BJ (cell line): ENCODE data around the gene BRPF1. TPM values are rescaled to one million over a fixed set of nuclear protein-coding genes. Genes with fewer than 3 reads are reported as not detected.

Source experiments
- CTCF ChIA-PET: fragments of 350-600 bp; formaldehyde crosslinking; extraction: SDS; loops from one replicate; lab custom pipeline; 2021; ENCODE audit warnings: antibody characterized with exemption, inconsistent platforms; lab: Yijun Ruan, JAX
- POLR2A ChIA-PET: fragments of 300-600 bp; sonication (Branson Sonifier 250); formaldehyde crosslinking; extraction: SDS; loops from one replicate; lab custom pipeline; 2021; ENCODE audit warnings: antibody characterized with exemption; lab: Charles Lee
- DNase-seq: peaks from one replicate; pipeline ENCODE4 v3.0.0-alpha.2; 2011; ENCODE audit warnings: low read depth
- H3K27me3 ChIP-seq: 2 replicates; pipeline ENCODE4 v1.6.0; 2011; ENCODE audit warnings: low read length; ENCODE audit not compliant: control insufficient read depth, insufficient read depth
- H3K36me3 ChIP-seq: 2 replicates; pipeline ENCODE4 v1.5.1; 2011; ENCODE audit warnings: low read length; ENCODE audit not compliant: control insufficient read depth, insufficient read depth
- H3K4me3 ChIP-seq: 2 replicates; pipeline ENCODE4 v1.5.1; 2011; ENCODE audit warnings: low read depth, mild to moderate bottlenecking, control low read depth, low read length
- polyA plus RNA-seq: library from polyadenylated mRNA; depleted of rRNA; stranded (reverse); fragments of >200 nt; gene quantifications from 2 replicates; pipeline ENCODE4 v1.2.3, GENCODE V29; 2011
- TF ChIP-seq, protein P1 (sequence below): IDR thresholded peaks from 2 replicates; pipeline ENCODE4 v1.5.1; 2011; ENCODE audit warnings: low read depth, mild to moderate bottlenecking, control low read depth, inconsistent platforms, low read length, moderate library complexity; ENCODE audit not compliant: insufficient read depth

BRPF1 gene
- polyA plus RNA-seq, 1 experiment, result 10.0 TPM

DNA sequence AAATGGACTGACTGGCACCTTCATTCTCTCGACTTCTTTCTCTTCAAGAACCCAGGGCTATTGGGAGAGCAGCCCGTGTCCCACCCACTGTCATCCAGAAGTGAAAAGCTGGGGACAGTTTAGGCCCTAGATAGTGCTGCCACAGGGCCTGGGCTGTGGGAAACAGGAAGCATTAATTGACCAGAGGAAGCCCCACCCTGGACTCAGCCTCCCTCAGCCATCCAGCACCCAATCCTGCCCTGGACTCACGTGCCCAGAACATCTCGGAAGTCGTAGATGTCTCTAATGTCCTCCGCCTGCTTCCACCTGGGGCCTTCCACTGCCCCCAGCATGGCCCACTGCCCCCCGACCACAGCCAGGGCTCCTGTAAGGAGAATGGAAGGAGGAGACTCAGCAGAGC, 35.9 kb downstream of the BRPF1 start:
- POLR2A ChIA-PET, result no interaction called here
- CTCF ChIA-PET, result no interaction called here

DNA sequence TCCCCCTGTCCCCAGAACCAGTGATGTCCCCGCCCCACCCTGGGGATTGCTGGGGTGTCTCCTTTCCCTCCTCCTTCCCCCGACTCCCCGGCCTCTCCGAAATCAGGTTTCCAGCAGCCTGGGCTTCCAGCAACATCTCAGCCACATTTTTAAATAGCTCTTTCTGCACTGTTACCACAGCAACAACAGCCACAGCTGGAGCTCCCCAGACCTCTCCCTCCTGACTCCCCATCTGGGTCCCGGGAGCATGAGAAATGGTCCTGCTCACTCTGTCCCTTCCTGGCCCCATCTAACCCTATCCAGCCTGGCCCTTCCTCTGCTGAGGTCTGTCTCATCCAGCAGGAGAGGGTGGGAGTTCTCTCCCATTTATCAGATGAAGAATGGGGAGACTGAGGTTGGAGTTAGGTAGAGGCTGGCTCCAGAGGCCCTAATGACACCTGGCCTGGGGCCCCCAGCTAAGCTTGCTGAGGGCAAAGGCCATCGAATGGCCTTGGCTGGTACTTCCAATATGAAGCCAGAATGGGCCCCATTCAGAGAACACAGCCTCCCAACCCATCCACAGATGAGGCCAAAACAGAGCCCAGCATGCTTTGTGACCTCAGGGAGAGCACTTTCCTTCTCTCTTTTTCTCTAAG, 36.7 kb downstream of the BRPF1 start:
- ChIA-PET POLR2A (no interaction called here), CTCF (interaction anchor here (0.5 kb wide), 1 partner anchor 273 kb away, joined by 4 read pairs; no protein-coding TSS in a partner anchor)
- no peak for DNase-seq
- Histone ChIP-seq H3K4me3 (no peak overlapping the region), H3K27me3 (no peaks in the 10 kb centered on the region), H3K36me3 (peaks cover 2% of the 10 kb centered on the region)
- TF ChIP-seq, protein P1, sequence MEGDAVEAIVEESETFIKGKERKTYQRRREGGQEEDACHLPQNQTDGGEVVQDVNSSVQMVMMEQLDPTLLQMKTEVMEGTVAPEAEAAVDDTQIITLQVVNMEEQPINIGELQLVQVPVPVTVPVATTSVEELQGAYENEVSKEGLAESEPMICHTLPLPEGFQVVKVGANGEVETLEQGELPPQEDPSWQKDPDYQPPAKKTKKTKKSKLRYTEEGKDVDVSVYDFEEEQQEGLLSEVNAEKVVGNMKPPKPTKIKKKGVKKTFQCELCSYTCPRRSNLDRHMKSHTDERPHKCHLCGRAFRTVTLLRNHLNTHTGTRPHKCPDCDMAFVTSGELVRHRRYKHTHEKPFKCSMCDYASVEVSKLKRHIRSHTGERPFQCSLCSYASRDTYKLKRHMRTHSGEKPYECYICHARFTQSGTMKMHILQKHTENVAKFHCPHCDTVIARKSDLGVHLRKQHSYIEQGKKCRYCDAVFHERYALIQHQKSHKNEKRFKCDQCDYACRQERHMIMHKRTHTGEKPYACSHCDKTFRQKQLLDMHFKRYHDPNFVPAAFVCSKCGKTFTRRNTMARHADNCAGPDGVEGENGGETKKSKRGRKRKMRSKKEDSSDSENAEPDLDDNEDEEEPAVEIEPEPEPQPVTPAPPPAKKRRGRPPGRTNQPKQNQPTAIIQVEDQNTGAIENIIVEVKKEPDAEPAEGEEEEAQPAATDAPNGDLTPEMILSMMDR, result no peak

More for the DNA sequence above, 35.9 kb downstream of the BRPF1 start:
- H3K4me3 ChIP-seq, result no peak overlapping the region
- H3K27me3 ChIP-seq, result no peaks in the 10 kb centered on the region
- TF ChIP-seq, protein P1, result no peak
- H3K36me3 ChIP-seq, result peaks cover 6% of the 10 kb centered on the region
- DNase-seq, result no peak

DNA sequence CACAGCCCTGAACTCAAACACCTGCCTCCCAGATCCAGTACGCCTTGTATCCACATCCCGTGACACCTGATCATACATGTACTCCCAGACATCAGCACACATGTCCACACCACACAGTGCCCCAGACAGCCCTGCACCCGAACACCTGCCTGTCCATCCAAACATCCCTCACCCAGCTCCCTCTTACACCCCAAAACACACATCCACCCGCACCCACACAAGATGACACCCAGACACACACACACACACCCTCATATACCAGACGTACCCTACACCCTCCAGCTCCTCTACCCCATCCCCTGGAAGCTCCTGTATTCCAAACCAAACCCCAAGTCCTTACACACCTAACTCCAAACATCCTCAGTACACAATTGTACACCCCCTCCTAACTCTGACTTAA, 37.5 kb downstream of the BRPF1 start:
- CTCF ChIA-PET, result no interaction called here
- Histone ChIP-seq H3K36me3 (peaks cover 2% of the 10 kb centered on the region), H3K27me3 (no peaks in the 10 kb centered on the region), H3K4me3 (peak overlapping the region; percentile 69)
- DNase-seq, result no peak
- TF ChIP-seq, protein P1, result no peak
- POLR2A ChIA-PET, result no interaction called here

DNA sequence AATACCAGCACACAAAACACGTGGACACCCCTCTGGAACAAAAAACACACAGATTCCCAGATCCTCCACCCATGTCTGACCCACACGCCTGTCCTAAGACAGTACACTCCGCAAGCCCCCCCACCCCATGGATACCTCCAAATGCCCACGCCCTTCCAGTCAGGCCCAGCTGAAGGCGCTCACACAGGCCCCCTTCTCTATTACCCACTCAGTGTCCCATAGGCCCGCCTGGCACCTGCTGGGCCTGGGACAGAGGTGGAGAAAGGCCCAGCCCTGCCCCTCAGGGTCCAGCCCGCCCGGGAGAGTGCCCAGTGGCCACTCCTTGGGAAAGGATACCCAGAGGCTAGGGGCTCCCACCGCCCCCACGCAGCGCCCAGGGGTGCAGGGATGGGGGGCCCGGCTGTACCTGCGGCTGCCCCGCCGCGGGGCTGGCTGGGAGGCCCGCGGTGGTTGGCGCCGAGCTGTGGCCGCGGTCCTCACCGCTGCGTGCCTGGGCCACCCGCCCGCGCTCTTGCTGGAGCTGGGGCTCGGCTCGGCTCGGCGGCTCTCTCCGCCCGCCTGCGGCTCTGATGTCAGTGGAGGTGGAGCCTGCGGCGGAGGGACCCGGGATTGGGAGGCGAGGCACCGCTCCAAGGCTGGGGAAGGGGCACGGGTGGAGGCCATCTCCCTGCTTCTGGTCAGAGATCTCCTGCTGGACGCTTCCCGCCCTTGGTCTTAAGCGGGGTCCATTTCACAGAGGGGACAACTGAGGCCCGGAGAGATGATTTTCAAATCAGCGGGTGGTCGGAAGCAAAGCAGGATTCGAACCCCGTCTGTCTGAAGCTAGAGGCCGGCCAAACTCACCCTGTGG, 38.1 kb downstream of the BRPF1 start, which contains the start of gene CAMK1:
CAMK1 (minus strand) TSS at position 522 of the 850 bp plus-strand sequence. CDS start 2,198 bp downstream, outside the sequence.
- POLR2A ChIA-PET, result interaction anchor here (0.5 to 0.6 kb wide), 2 partner anchors 9 to 54 kb away, joined by 3 to 8 read pairs; no protein-coding TSS in a partner anchor

More for the DNA sequence above, 38.1 kb downstream of the BRPF1 start, which contains the start of gene CAMK1:
- Histone ChIP-seq H3K4me3 (peak within 1 kb of the TSS; percentile 69), H3K27me3 (no peaks in the 10 kb centered on the region), H3K36me3 (peaks cover 2% of the 10 kb centered on the region)
- TF ChIP-seq, protein P1, result no peak
- DNase-seq, result peak; percentile 8
- CTCF ChIA-PET, result interaction anchor here (0.6 kb wide), 1 partner anchor 16 kb away, joined by 4 read pairs; no protein-coding TSS in a partner anchor
